CD14-positive monocyte (primary cell): Measurements from ENCODE around the gene IMMT. TPM values are rescaled to one million over a fixed set of nuclear protein-coding genes. Genes with fewer than 3 reads are reported as not detected.
A peak's percentile ranks its signal among the peaks of the same experiment; 100 is the strongest.

ENCODE experiments used
- DNase-seq, 3 donors: peaks; one replicate each; pipeline ENCODE4 v3.0.0-alpha.2; 2011 to 2022
- H2AFZ ChIP-seq: 2 replicates; pipeline ENCODE4 v1.6.0; 2012; ENCODE audit warnings: mild to moderate bottlenecking, low read depth, low read length, inconsistent platforms; ENCODE audit not compliant: insufficient read depth, poor library complexity, severe bottlenecking
- H3K27ac ChIP-seq, 2 donors: 1 replicate in 1 of 2; 2 replicates in 1 of 2; pipeline ENCODE4 v1.5.1; 2012 to 2013; ENCODE audit warnings: low read length in 2 of 2, control low read depth in 1 of 2, inconsistent platforms in 1 of 2, low read depth in 1 of 2, mild to moderate bottlenecking in 1 of 2
- H3K27me3 ChIP-seq, 2 donors: one replicate each; pipeline versions ENCODE4 v1.6.0 to v1.6.1; 2011 to 2013; ENCODE audit warnings: low read length in 2 of 2; ENCODE audit not compliant: control insufficient read depth in 2 of 2, insufficient read depth in 2 of 2
- H3K36me3 ChIP-seq, 2 donors: replicated peaks in 1 of 2; 1 replicate in 1 of 2; 2 replicates in 1 of 2; pipeline versions ENCODE4 v1.5.1 to v1.6.1; 2012 to 2013; ENCODE audit warnings: low read length in 2 of 2, control low read depth in 1 of 2, inconsistent platforms in 1 of 2, mild to moderate bottlenecking in 1 of 2; ENCODE audit not compliant: insufficient read depth in 2 of 2, control insufficient read depth in 1 of 2
- H3K4me1 ChIP-seq, 2 donors: 1 replicate in 1 of 2; 2 replicates in 1 of 2; pipeline versions ENCODE4 v1.5.1 to v1.6.1; 2012 to 2013; ENCODE audit warnings: low read length in 2 of 2, control low read depth in 1 of 2, inconsistent platforms in 1 of 2, mild to moderate bottlenecking in 1 of 2, moderate library complexity in 1 of 2; ENCODE audit not compliant: insufficient read depth in 2 of 2, control insufficient read depth in 1 of 2
- H3K4me2 ChIP-seq: replicated peaks from 2 replicates; pipeline ENCODE3; 2012; ENCODE audit warnings: low read length, moderate library complexity, mild to moderate bottlenecking; ENCODE audit not compliant: poor library complexity, severe bottlenecking; ENCODE audit errors: extremely low read depth
- H3K4me3 ChIP-seq, 3 experiments: fragments of 200-600 bp in 1 of 3; sonication (generic) in 1 of 3; replicated peaks in 1 of 3; 1 replicate in 2 of 3; 2 replicates in 1 of 3; pipeline ENCODE4 v1.5.1; 2011 to 2013; ENCODE audit warnings: low read length in 3 of 3, mild to moderate bottlenecking in 3 of 3, control low read depth in 2 of 3, low read depth in 2 of 3, inconsistent platforms in 1 of 3, moderate library complexity in 1 of 3
- H3K79me2 ChIP-seq: 2 replicates; pipeline ENCODE4 v1.6.0; 2012; ENCODE audit warnings: mild to moderate bottlenecking, control low read depth, inconsistent platforms, low read length, moderate library complexity; ENCODE audit not compliant: insufficient read depth
- H3K9ac ChIP-seq: 2 replicates; pipeline ENCODE4 v1.6.0; 2017; ENCODE audit warnings: low read length, mild to moderate bottlenecking; ENCODE audit not compliant: insufficient read depth, poor library complexity, severe bottlenecking
- H3K9me3 ChIP-seq, 2 donors: replicated peaks in 1 of 2; 1 replicate in 1 of 2; 2 replicates in 1 of 2; pipeline versions ENCODE4 v1.5.1 to v1.6.1; 2012 to 2013; ENCODE audit warnings: low read length in 2 of 2, control low read depth in 1 of 2; ENCODE audit not compliant: control insufficient read depth in 1 of 2, insufficient read depth in 1 of 2
- H4K20me1 ChIP-seq: 2 replicates; pipeline ENCODE4 v1.6.0; 2012; ENCODE audit warnings: mild to moderate bottlenecking, low read length, control low read depth, moderate library complexity; ENCODE audit not compliant: insufficient read depth
- H3K27ac Mint-ChIP-seq, 7 donors: one replicate each; pipeline ENCODE4 v1.8.0; 2020; ENCODE audit warnings: mild to moderate bottlenecking in 7 of 7, mixed read lengths in 7 of 7, moderate library complexity in 6 of 7, inconsistent platforms in 2 of 7
- H3K27me3 Mint-ChIP-seq, 3 donors: one replicate each; pipeline ENCODE4 v1.8.0; 2021 to 2022; ENCODE audit warnings: low read depth in 3 of 3, mild to moderate bottlenecking in 3 of 3, mixed read lengths in 3 of 3, moderate library complexity in 3 of 3, inconsistent platforms in 1 of 3
- H3K36me3 Mint-ChIP-seq, 2 donors: one replicate each; pipeline ENCODE4 v1.8.0; 2020; ENCODE audit warnings: mixed read lengths in 2 of 2, inconsistent platforms in 1 of 2, mild to moderate bottlenecking in 1 of 2
- H3K4me1 Mint-ChIP-seq: one replicate; pipeline ENCODE4 v1.8.0; 2020; ENCODE audit warnings: mild to moderate bottlenecking, mixed read lengths
- H3K4me3 Mint-ChIP-seq, 2 donors: one replicate each; pipeline ENCODE4 v1.8.0; 2020; ENCODE audit warnings: mild to moderate bottlenecking in 2 of 2, mixed read lengths in 2 of 2, moderate library complexity in 1 of 2
- H3K9me3 Mint-ChIP-seq, 7 donors: one replicate each; pipeline ENCODE4 v1.8.0; 2020 to 2022; ENCODE audit warnings: mixed read lengths in 7 of 7, mild to moderate bottlenecking in 6 of 7, moderate library complexity in 6 of 7, inconsistent platforms in 2 of 7
- CTCF ChIP-seq: fragments of 200-600 bp; IDR thresholded peaks from one replicate; pipeline ENCODE4 v1.8.0; 2022; ENCODE audit warnings: antibody characterized with exemption, mild to moderate bottlenecking
- WGBS: methylation state at CpG from one replicate; pipeline ENCODE4 v1.1.5; 2013; ENCODE audit warnings: missing lambda C conversion rate; ENCODE audit not compliant: insufficient coverage; 5-methylcytosine and 5-hydroxymethylcytosine counted together
- intact Hi-C, 2 donors: fragments of 100-400 bp; cut with micrococcal nuclease; formaldehyde crosslinking; loops; one replicate each; pipeline versions ENCODE4 v1.15.0 to v1.15.1; 2023
- polyA plus RNA-seq, 3 donors: library from polyadenylated mRNA; depleted of rRNA in 1 of 3; unstranded in 2 of 3; stranded (reverse) in 1 of 3; fragments of 300-500 nt in 2 of 3; fragments of >200 nt in 1 of 3; fragmentation: Illumina TruSeq in 2 of 3; gene quantifications; 1 replicate in 2 of 3; 2 replicates in 1 of 3; pipeline ENCODE4 v1.2.3, GENCODE V29; 2012 to 2021

The IMMT gene
- polyA plus RNA-seq, 3 donors, result 24.3 to 54.0 (median 41.2) TPM

DNA sequence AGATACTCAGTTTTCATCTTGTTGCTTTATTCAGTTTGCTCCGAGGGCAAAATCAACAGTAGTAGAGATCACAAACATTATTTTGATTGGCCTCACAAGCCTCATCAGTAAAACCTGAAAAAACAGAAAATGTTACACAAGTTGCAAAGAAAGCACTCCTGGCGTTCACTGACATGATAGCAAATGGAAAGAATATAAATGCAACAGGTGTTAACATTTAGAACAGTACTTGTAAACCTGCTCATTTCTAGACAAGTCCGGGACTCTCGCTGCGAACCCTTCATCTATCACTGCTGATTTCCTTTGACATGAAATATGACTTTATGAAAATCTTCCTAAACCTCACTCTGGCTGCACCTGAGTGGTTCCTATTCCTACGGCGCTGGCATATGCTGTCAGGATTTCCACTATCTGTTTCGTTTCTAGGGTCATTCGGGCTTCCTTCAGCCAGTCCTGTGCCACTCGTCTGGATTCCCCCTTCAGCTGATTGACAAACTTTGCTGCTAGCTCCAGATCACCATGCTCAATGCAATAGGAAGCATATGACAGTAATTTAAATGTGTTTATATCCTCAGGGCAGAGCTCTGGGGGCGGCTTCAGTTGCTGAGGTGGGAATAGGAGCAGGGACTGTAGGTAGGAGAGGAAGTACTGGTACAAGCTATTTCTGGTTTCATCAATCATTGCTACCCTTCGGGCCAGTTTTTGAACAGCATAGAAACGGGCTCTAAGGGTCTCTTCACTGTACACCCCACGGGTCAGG, 51.2 kb downstream of the IMMT start:
- no peak overlapping the region for H3K4me2 ChIP-seq
- intact Hi-C loops, result no loop called here
- no peaks in the 10 kb centered on the region for H3K27me3 ChIP-seq
- H2AFZ ChIP-seq, result no peak overlapping the region
- H3K4me3 ChIP-seq, result no peak overlapping the region
- DNase-seq, result no peak
- H3K4me1 Mint-ChIP-seq, result peaks cover 35% of the 10 kb centered on the region
- no peaks in the 10 kb centered on the region for H3K9me3 ChIP-seq
- peak overlapping the region; percentile 43 to 64 for H3K27ac ChIP-seq
- H4K20me1 ChIP-seq, result peaks cover 5% of the 10 kb centered on the region
- TF ChIP-seq CTCF, result no peak
- H3K79me2 ChIP-seq, result no peaks in the 10 kb centered on the region
- H3K27me3 Mint-ChIP-seq, result peaks cover 0 to 2% (median 0%) of the 10 kb centered on the region in 3 donors
- H3K9ac ChIP-seq, result no peak overlapping the region
- no peaks in the 10 kb centered on the region for H3K9me3 Mint-ChIP-seq
- WGBS, result 96% methylated on average over 7 of the region's 14 CpGs
- H3K4me1 ChIP-seq, result peaks cover 10 to 24% of the 10 kb centered on the region in 2 donors
- H3K36me3 ChIP-seq, result peaks cover 61 to 96% of the 10 kb centered on the region in 2 donors
- peaks cover 69 to 76% of the 10 kb centered on the region in 2 donors for H3K36me3 Mint-ChIP-seq
- peak overlapping the region; percentile 42 to 88 (median 75) for H3K27ac Mint-ChIP-seq
- H3K4me3 Mint-ChIP-seq, result no peak overlapping the region

GRCh38 chr2:86143307-86143706, 52.0 kb downstream of the IMMT start:
- intact Hi-C loops, result no loop called here
- H3K36me3 ChIP-seq, result peaks cover 61 to 96% of the 10 kb centered on the region in 2 donors
- no peaks in the 10 kb centered on the region for H3K27me3 ChIP-seq
- peaks cover 5% of the 10 kb centered on the region for H4K20me1 ChIP-seq
- H3K9me3 ChIP-seq, result no peaks in the 10 kb centered on the region
- Mint-ChIP-seq H3K9me3 (peaks cover 0 to under 1% (median 0%) of the 10 kb centered on the region in 7 donors), H3K27ac (peak overlapping the region; percentile 61 to 88 (median 75)), H3K4me3 (no peak overlapping the region), H3K36me3 (peaks cover 69 to 76% of the 10 kb centered on the region in 2 donors), H3K4me1 (peaks cover 35% of the 10 kb centered on the region), H3K27me3 (peaks cover 0 to 2% (median 0%) of the 10 kb centered on the region in 3 donors)
- H3K4me1 ChIP-seq, result peaks cover 10 to 24% of the 10 kb centered on the region in 2 donors
- no peaks in the 10 kb centered on the region for H3K79me2 ChIP-seq
- WGBS, result no CpG with 5 or more reads among the region's 6 CpGs
- peak overlapping the region; percentile 43 to 64 for H3K27ac ChIP-seq
- DNase-seq, result peak in 2 of 3 donors; percentile 23 to 24
- no peak for TF ChIP-seq CTCF
- no peak overlapping the region for H3K4me3 ChIP-seq
- H2AFZ ChIP-seq, result no peak overlapping the region
- H3K9ac ChIP-seq, result no peak overlapping the region
- H3K4me2 ChIP-seq, result no peak overlapping the region
